Endothelial cell of umbilical vein (primary cell): ENCODE results near the gene FAM167B. TPM values are rescaled to one million over a fixed set of nuclear protein-coding genes. Genes with fewer than 3 reads are reported as not detected.

Source experiments
- BruUV-seq: library from RNA; stranded (reverse); fragments of 400-500 nt; replicated peaks from 2 replicates; lab custom pipeline; 2021; lab: Mats Ljungman, UMichigan
- CTCF ChIA-PET: fragments of 300-600, 350-600 bp; sonication (Branson Sonifier 250); formaldehyde crosslinking; loops from one replicate; lab custom pipeline; 2021; ENCODE audit warnings: antibody characterized with exemption, inconsistent platforms; lab: Charles Lee
- POLR2A ChIA-PET: fragments of 300-600, 350-600 bp; sonication (Branson Sonifier 250); formaldehyde crosslinking; loops from one replicate; lab custom pipeline; 2021; ENCODE audit warnings: antibody characterized with exemption, inconsistent platforms; lab: Charles Lee
- DNase-seq: peaks from one replicate; pipeline ENCODE4 v3.0.0-alpha.2; 2011; ENCODE audit warnings: low read depth, low spot score
- FAIRE-seq: peaks from 2 replicates; lab custom pipeline; 2011; peaks lifted over from hg19 to GRCh38; lab: Jason Lieb, UNC
- H2AFZ ChIP-seq: 2 replicates; pipeline ENCODE4 v1.6.0; 2012; ENCODE audit warnings: low read depth, low read length, control low read depth, inconsistent platforms
- H3K27ac ChIP-seq: 2 replicates; pipeline ENCODE4 v1.5.1; 2011; ENCODE audit warnings: low read depth, mild to moderate bottlenecking, control low read depth, low read length, moderate library complexity; ENCODE audit not compliant: insufficient read depth
- H3K27me3 ChIP-seq, 2 experiments: 2 replicates each; pipeline versions ENCODE4 v1.6.0 to v1.6.1; 2011; ENCODE audit warnings: low read length in 2 of 2, mixed read lengths in 1 of 2; ENCODE audit not compliant: control insufficient read depth in 2 of 2, insufficient read depth in 2 of 2
- H3K36me3 ChIP-seq, 2 experiments: 2 replicates in 1 of 2; 3 replicates in 1 of 2; pipeline ENCODE4 v1.5.1; 2011; ENCODE audit warnings: low read length in 2 of 2, mild to moderate bottlenecking in 1 of 2, moderate library complexity in 1 of 2; ENCODE audit not compliant: control insufficient read depth in 2 of 2, insufficient read depth in 2 of 2; ENCODE audit errors: extremely low read depth in 1 of 2
- H3K4me1 ChIP-seq: 3 replicates; pipeline ENCODE4 v1.5.1; 2011; ENCODE audit warnings: mild to moderate bottlenecking, low read length; ENCODE audit not compliant: control insufficient read depth, insufficient read depth; ENCODE audit errors: extremely low read depth
- H3K4me2 ChIP-seq: 2 replicates; pipeline ENCODE4 v1.6.1; 2011; ENCODE audit warnings: low read length, control low read depth, mixed read lengths; ENCODE audit not compliant: insufficient read depth
- H3K4me3 ChIP-seq, 3 experiments: fragments of 200-600 bp in 1 of 3; sonication (generic), shearing (Covaris generic) in 1 of 3; replicated peaks in 1 of 3; 2 replicates each; pipeline ENCODE4 v1.5.1; 2011 to 2016; ENCODE audit warnings: control low read depth in 3 of 3, low read length in 3 of 3, mild to moderate bottlenecking in 2 of 3, inconsistent platforms in 1 of 3, low read depth in 1 of 3, moderate library complexity in 1 of 3; ENCODE audit not compliant: insufficient read depth in 1 of 3
- H3K79me2 ChIP-seq: 2 replicates; pipeline ENCODE4 v1.6.0; 2012; ENCODE audit warnings: low read length, inconsistent platforms; ENCODE audit not compliant: control insufficient read depth, insufficient read depth
- H3K9ac ChIP-seq: replicated peaks from 2 replicates; pipeline ENCODE3; 2011; ENCODE audit warnings: low read length, control low read depth; ENCODE audit not compliant: insufficient read depth; ENCODE audit errors: extremely low read depth
- H3K9me1 ChIP-seq: replicated peaks from 3 replicates; pipeline ENCODE4 v1.6.0; 2011; ENCODE audit warnings: mild to moderate bottlenecking, low read length; ENCODE audit not compliant: control insufficient read depth, insufficient read depth; ENCODE audit errors: extremely low read depth
- H3K9me3 ChIP-seq: replicated peaks from 2 replicates; pipeline ENCODE4 v1.5.1; 2012; ENCODE audit warnings: low read length, inconsistent platforms; ENCODE audit not compliant: control insufficient read depth, insufficient read depth
- H4K20me1 ChIP-seq: replicated peaks from 2 replicates; pipeline ENCODE3; 2011; ENCODE audit warnings: mild to moderate bottlenecking, low read length; ENCODE audit not compliant: control insufficient read depth, insufficient read depth; ENCODE audit errors: extremely low read depth
- EZH2 ChIP-seq: IDR thresholded peaks from 2 replicates; pipeline ENCODE4 v1.6.1; 2012; ENCODE audit warnings: borderline replicate concordance, low read depth, mild to moderate bottlenecking, moderate library complexity, low read length, inconsistent platforms; ENCODE audit not compliant: severe bottlenecking
- FOS ChIP-seq: IDR thresholded peaks from 2 replicates; pipeline ENCODE4 v1.6.1; 2011; ENCODE audit warnings: mild to moderate bottlenecking, low read length, moderate library complexity, borderline replicate concordance; ENCODE audit not compliant: insufficient read depth
- GATA2 ChIP-seq: IDR thresholded peaks from 2 replicates; pipeline ENCODE4 v1.7.0; 2011; ENCODE audit warnings: low read depth, mild to moderate bottlenecking, moderate library complexity, mixed read lengths, low read length; ENCODE audit not compliant: insufficient read length, insufficient read depth
- JUN ChIP-seq: IDR thresholded peaks from 2 replicates; pipeline ENCODE4 v1.6.1; 2011; ENCODE audit warnings: borderline replicate concordance, low read depth; ENCODE audit not compliant: insufficient read length, insufficient read depth
- MYC ChIP-seq: IDR thresholded peaks from one replicate; pipeline ENCODE4 v1.6.1; 2011; ENCODE audit warnings: mild to moderate bottlenecking, low read depth, low read length
- POLR2A ChIP-seq: IDR thresholded peaks from 2 replicates; pipeline ENCODE4 v1.6.1; 2012; ENCODE audit warnings: low read depth, mild to moderate bottlenecking, control low read depth, low read length
- POLR2AphosphoS5 ChIP-seq: IDR thresholded peaks from 2 replicates; pipeline ENCODE4 v1.6.1; 2012; ENCODE audit warnings: low read depth, mild to moderate bottlenecking, control low read depth, low read length, moderate library complexity; ENCODE audit not compliant: insufficient read depth
- dilution Hi-C: fragments of 300-500 bp; cut with MboI; formaldehyde crosslinking; loops from one replicate; pipeline ENCODE4 v1.15.0; 2019; ENCODE audit warnings: low sequenced_read_pairs; ENCODE audit not compliant: extremely low pct_ligation_motif_present
- intact Hi-C: fragments of 100-400 bp; cut with micrococcal nuclease; formaldehyde crosslinking; loops from one replicate; pipeline ENCODE4 v1.10.0; 2022
- polyA plus RNA-seq, 4 experiments: library from polyadenylated mRNA; depleted of rRNA in 3 of 4; stranded (reverse) in 3 of 4; unstranded in 1 of 4; fragments of >200 nt; gene quantifications; 2 replicates each; pipeline versions ENCODE4 v1.2.1 to v1.2.3, GENCODE V29; 2011 to 2012; ENCODE audit warnings: missing spikeins in 1 of 4
- total RNA-seq: library from RNA; stranded (reverse); gene quantifications from 2 replicates; pipeline ENCODE4 v1.2.3, GENCODE V29; 2021
- TF ChIP-seq, protein P1 (sequence below), 2 donors: IDR thresholded peaks; 1 replicate in 1 of 2; 2 replicates in 1 of 2; pipeline ENCODE4 v1.5.1; 2011; ENCODE audit warnings: low read length in 2 of 2, mild to moderate bottlenecking in 2 of 2, moderate library complexity in 2 of 2, control low read depth in 1 of 2, inconsistent platforms in 1 of 2, low read depth in 1 of 2; ENCODE audit not compliant: insufficient read depth in 1 of 2; ENCODE audit errors: extremely low read depth in 1 of 2
- TF ChIP-seq, protein P2 (sequence below): IDR thresholded peaks from 2 replicates; pipeline ENCODE4 v1.6.1; 2011; ENCODE audit not compliant: insufficient read depth, insufficient read length

Gene FAM167B
- total and polyA plus RNA-seq, 2 donors (not counting 3 experiments of a cell fraction or from before 2014, with no cell fraction given): 2.1 to 5.6 TPM

DNA sequence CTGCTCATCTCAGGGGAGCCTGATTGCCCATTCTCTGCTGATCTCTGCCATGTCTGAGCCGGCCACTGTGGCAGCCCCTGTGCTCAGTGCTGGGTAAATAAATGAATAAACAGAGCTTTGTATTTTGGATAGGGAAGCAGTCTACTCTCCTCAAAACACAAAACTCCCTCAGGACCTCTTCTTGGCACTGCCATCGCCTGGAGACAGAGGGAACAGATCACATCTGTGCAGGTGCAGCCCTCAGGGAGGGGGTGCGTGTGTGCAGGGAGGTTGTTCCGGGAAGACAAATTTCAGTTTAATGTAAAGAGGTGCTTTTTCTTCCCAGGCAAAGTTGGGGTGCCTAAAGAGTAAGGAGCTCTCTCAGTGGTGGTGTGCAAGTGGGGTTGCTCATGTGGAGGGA lies 7.7 kb upstream of the FAM167B start:
- Histone ChIP-seq H3K4me2 (no peak overlapping the region), H2AFZ (no peak overlapping the region), H3K9ac (no peak overlapping the region), H3K9me1 (no peaks in the 10 kb centered on the region), H3K27ac (no peak overlapping the region), H3K79me2 (no peaks in the 10 kb centered on the region), H3K4me1 (peaks cover 32% of the 10 kb centered on the region), H4K20me1 (no peaks in the 10 kb centered on the region), H3K36me3 (peaks cover 0 to 6% of the 10 kb centered on the region in 2 experiments), H3K27me3 (no peaks in the 10 kb centered on the region), H3K4me3 (no peak overlapping the region), H3K9me3 (no peaks in the 10 kb centered on the region)
- ChIA-PET CTCF (interaction anchor here (1.0 to 8.4 kb wide), 8 partner anchors 10 to 123 kb away, joined by 3 to 73 read pairs (median 8); partner anchors contain the start of genes FAM167B, FAM229A, LCK and TSSK3), POLR2A (interaction anchor here (2.6 kb wide), 1 partner anchor 11 kb away, joined by 9 read pairs; no protein-coding TSS in a partner anchor)
- no peak for DNase-seq
- TF ChIP-seq EZH2 (no peak), POLR2AphosphoS5 (no peak), MYC (no peak), FOS (no peak), GATA2 (no peak), JUN (no peak), POLR2A (no peak)
- TF ChIP-seq, protein P1, sequence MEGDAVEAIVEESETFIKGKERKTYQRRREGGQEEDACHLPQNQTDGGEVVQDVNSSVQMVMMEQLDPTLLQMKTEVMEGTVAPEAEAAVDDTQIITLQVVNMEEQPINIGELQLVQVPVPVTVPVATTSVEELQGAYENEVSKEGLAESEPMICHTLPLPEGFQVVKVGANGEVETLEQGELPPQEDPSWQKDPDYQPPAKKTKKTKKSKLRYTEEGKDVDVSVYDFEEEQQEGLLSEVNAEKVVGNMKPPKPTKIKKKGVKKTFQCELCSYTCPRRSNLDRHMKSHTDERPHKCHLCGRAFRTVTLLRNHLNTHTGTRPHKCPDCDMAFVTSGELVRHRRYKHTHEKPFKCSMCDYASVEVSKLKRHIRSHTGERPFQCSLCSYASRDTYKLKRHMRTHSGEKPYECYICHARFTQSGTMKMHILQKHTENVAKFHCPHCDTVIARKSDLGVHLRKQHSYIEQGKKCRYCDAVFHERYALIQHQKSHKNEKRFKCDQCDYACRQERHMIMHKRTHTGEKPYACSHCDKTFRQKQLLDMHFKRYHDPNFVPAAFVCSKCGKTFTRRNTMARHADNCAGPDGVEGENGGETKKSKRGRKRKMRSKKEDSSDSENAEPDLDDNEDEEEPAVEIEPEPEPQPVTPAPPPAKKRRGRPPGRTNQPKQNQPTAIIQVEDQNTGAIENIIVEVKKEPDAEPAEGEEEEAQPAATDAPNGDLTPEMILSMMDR (IDR thresholded peaks at IDR 0.05; ENCODE audit: extremely low read depth in 1 of 2, insufficient read depth in 1 of 2, low read depth in 1 of 2, low read length in 2 of 2): no peak
- TF ChIP-seq, protein P2, sequence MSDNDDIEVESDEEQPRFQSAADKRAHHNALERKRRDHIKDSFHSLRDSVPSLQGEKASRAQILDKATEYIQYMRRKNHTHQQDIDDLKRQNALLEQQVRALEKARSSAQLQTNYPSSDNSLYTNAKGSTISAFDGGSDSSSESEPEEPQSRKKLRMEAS: no peak
- TSS peak; percentile 5 for BruUV-seq
- intact Hi-C loops (no loop called here), dilution Hi-C loops (no loop called here)
- FAIRE-seq: no peak
